NCI-H345 treated with DMSO at 0.1 percent for 48 hours (cell line): ENCODE results near the gene FKBP8.
"Not testable (repeated sequence)": the region's sequence is repeated elsewhere in the genome, so short reads cannot be mapped to it uniquely, and the experiment has no call there.

ENCODE experiments used
- DNase-seq: peaks from one replicate; lab custom pipeline; 2025; ENCODE audit not compliant: unreplicated experiment; lab: John Stamatoyannopoulos, UW

The FKBP8 gene

GRCh38 chr19:18542941-18543813 is at the start of gene FKBP8:
TSS of gene FKBP8 (minus strand) at chr19:18543573. CDS start at chr19:18541970, 1,603 bp downstream.
- peak; percentile 36 for DNase-seq

- not testable (repeated sequence) for DNase-seq
Measured at GRCh38 chr19:18592732-18593131, 49.4 kb upstream of the FKBP8 start.

DNA sequence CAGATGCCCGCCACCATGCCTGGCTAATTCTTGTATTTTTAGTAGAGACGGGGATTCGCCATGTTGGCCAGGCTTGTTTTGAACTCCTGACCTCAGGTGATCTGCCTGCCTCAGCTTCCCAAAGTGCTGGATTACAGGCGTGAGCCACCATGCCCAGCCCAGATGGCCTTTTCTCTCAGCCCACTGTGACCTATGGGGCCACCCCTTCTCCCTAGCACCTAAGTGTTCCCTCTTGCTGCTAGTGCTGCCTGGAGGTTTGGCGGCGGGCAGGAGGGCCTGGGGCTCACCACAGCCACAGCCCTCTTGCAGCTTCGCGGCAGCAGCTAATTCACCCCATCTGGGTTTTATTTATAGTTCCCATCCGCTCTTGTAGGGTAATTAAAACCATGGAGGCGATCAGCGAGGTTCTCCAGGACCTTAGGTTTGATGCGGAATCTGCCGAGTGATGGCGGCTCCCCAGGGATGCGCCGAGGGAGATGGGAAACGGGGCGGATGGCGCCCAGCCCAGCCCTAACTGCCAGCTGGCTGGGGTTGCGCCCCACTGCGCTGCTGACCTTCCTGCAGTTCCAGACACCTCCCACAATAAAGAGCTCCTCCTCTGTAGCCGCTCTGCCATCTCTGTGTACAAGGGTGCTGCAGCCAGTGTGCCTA is 48.5 kb upstream of the FKBP8 start:
- DNase-seq, result no peak

- DNase-seq, result peak; percentile 92
Measured at GRCh38 chr19:18590273-18591272, 47.2 kb upstream of the FKBP8 start.

- DNase-seq, result peak; percentile 67
Measured at GRCh38 chr19:18589380-18590272, 46.3 kb upstream of the FKBP8 start.

DNA sequence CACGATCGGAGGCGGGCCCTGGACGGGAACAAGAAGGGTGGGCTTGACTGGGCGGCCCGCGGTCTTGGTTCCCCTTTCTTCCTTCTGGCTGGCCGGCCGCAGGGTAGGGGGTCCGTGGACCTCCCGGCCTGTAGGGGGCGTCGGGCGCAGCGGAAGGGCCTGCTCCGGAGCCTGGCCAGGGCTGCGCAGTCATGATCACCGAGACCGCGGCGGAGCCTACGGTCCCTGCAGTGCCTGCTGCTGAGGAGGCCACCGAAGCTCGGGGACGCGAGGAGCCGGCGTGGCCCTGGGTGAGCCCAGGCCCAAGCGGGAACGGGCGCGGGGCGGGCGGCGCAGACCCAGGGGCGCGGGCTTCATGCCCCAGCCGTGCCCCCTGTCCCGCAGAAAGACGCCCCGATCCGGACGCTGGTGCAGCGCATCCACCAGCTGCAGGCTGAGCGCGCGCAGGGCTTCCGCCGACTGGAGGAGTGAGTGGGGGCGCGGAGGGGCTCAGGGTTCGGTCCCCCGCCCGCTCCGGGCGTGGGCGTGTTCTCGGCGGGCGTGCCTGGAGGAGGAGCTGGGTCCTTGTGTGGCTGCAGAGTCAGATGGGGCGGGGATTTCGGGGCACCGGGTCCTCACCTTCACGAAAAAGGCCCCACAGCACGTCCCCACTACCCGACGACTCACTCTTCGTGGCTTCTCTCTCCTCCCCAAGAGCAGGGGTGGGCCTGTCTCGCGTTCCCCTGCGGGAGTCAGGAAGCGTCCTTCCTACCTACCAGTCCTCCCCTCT is 45.4 kb upstream of the FKBP8 start, which contains the start of gene REX1BD:
REX1BD (plus strand) TSS at position 188 of the 769 bp plus-strand sequence; CDS start at position 192, 4 bp downstream.
- DNase-seq, result peak; percentile 52

GRCh38 chr19:18587962-18588610 is 44.7 kb upstream of the FKBP8 start:
- DNase-seq, result no peak

GRCh38 chr19:18587561-18587960 is 44.2 kb upstream of the FKBP8 start:
- DNase-seq, result no peak

DNA sequence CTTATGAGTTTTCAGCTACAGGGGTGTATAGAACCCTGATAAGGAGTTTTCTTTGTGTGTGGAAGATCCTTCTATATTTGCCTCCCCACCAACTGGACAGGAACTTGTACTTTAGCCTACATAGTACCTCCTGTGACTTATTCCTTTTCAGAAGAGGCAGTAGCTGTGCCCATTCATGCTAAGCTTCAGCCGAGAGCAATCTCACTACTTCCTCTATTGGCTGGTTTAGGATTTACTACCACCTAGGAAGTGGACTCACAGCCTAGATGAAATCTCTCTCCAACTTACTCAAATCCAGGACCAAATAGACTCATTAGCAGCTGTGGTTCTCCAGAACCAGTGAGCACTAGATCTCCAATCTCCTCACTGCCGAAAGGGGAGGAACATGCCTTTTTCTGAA is 42.9 kb upstream of the FKBP8 start:
- no peak for DNase-seq

DNA sequence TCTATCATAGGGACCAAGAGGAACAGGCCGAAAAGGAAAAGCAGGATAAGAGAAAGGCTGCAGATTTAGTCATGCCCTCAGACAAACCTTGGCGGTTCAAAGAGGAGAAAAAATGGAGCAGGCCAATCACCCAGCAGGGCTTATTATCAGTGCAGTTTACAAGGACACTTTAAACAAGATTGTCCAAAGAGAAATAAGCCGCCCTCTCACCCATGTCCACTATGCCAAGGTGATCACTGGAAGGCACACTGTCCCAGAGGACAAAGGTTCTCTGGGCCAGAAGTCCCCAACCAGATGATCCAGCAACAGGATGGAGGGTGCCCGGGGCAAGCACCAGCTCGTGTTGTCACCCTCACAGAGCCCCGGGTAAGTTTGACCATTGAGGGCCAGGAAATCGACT is 36.9 kb upstream of the FKBP8 start:
- DNase-seq, result no peak

- DNase-seq, result no peak
Measured at GRCh38 chr19:18577365-18577914, 34.1 kb upstream of the FKBP8 start.

DNA sequence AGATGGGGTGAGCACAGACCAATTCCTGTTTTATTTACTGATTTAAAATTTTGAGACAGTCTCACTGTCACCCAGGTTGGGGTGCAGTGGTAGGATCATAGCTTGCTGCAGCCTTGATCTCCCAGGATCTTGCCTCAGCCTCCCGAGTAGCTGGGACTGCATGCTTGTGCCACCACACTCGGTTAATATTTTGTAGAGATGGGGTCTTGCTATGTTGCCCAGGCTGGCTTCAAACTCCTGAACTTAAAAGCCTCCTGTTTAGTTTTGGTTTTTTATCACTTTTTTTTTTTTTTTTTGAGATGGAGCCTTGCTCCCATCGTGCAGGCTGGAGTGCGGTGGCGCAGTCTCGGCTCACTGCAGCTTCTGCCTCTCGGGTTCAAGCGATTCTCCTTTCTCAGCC is 33.0 kb upstream of the FKBP8 start:
- DNase-seq, result no peak

DNA sequence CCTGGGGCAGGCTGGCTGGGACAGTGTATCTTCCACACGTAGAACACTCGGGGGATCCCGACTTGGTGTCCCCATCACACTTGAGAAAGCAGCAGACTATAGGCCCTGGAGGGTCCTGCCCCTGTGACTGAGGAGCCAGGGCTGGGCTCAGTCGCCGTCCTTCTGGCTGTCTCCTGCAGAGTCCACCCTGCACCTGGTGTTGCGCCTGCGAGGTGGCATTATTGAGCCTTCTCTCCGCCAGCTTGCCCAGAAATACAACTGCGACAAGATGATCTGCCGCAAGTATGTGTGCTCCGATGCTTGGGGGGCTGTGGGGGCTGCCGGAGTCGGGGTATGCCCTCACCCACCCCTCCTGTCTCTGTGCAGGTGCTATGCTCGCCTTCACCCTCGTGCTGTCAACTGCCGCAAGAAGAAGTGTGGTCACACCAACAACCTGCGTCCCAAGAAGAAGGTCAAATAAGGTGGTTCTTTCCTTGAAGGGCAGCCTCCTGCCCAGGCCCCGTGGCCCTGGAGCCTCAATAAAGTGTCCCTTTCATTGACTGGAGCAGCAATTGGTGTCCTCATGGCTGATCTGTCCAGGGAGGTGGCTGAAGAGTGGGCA is 31.4 kb upstream of the FKBP8 start:
- DNase-seq, result no peak

- DNase-seq, result peak; percentile 85
Measured at GRCh38 chr19:18571564-18572344, 28.4 kb upstream of the FKBP8 start, which contains the start of gene UBA52. TSS of gene UBA52 (plus strand) at chr19:18571857. CDS start at chr19:18573301, 1,444 bp downstream.

- no peak for DNase-seq
Measured at GRCh38 chr19:18568367-18568766, 25.0 kb upstream of the FKBP8 start.

DNA sequence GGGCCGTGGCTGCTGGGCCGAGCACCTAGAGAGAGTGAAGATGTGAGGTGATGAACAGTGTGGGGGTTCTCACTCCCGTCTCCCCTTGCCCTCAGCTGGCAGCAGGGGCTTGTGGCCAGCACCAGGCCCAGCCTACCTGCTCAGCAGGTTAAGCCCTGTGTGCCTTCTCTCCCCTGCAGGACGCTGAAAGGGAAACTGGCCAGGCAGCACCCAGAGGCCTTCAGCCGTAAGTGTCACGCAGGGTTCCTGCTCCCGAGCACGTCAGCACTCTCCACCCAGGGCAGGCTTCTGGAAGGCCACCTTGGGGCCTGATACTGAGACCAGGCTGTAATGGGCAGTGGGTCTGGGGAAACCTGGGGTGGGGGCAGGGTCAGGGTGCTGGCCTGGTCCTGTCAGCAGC is 23.6 kb upstream of the FKBP8 start:
- DNase-seq, result no peak

DNA sequence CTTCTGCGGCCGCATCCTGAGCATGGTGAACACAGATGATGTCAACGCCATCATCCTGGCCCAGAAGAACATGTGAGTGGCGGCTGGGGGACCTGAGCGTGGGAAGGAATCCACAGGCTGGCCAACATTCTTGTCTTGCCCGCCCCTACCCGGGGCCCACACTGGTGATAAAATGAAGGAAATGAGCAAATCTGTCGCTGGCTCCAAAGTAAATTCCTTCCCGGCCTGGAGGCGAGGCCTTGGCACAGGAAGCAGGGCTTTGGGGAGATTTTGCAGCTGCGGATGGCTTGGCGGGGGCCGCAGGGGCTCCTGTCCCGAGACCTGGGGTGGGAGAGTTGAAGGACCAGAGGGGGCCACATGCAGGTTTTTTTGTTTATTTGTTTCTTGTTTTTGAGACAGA is 18.7 kb upstream of the FKBP8 start:
- DNase-seq, result no peak
